Activated CD4-positive, alpha-beta T cell treated with anti-CD3 and anti-CD28 coated beads, Interleukin-2, amount 50 U/mL, for 4 hours (primary cell): Measurements from ENCODE around the gene DDA1.
"Not testable (repeated sequence)": the region's sequence is repeated elsewhere in the genome, so short reads cannot be mapped to it uniquely, and the experiment has no call there.

Source experiments
- DNase-seq, 2 experiments: peaks; one replicate each; pipeline ENCODE4 v3.0.0-alpha.2; 2020

Gene DDA1

GRCh38 chr19:17348700-17349099 is 39.3 kb downstream of the DDA1 start:
- no peak for DNase-seq

- no peak for DNase-seq
These were observed 42.6 kb downstream of the DDA1 start for GRCh38 chr19:17351815-17352435.

GRCh38 chr19:17352608-17353280 is 43.4 kb downstream of the DDA1 start:
- no peak for DNase-seq

GRCh38 chr19:17353386-17353785 is 44.0 kb downstream of the DDA1 start:
- DNase-seq: no peak

- DNase-seq: no peak
These were observed 47.8 kb downstream of the DDA1 start for GRCh38 chr19:17357078-17357666.

GRCh38 chr19:17357724-17358123 is 48.4 kb downstream of the DDA1 start:
- no peak for DNase-seq

GRCh38 chr19:17358395-17358794 is 49.0 kb downstream of the DDA1 start:
- DNase-seq: no peak

GRCh38 chr19:17359905-17360800 is 50.8 kb downstream of the DDA1 start:
- no peak for DNase-seq

- DNase-seq: not testable (repeated sequence)
These were observed 54.7 kb downstream of the DDA1 start for GRCh38 chr19:17363852-17364605.

- no peak for DNase-seq
These were observed 56.0 kb downstream of the DDA1 start for GRCh38 chr19:17365361-17365760.

- no peak for DNase-seq
These were observed 60.7 kb downstream of the DDA1 start for GRCh38 chr19:17370026-17370587.
